Amygdala (tissue), 56 donors: ENCODE data around the gene TSHB.
"Not testable (repeated sequence)": the region's sequence is repeated elsewhere in the genome, so short reads cannot be mapped to it uniquely, and the experiment has no call there.

Source experiments
- DNase-seq, 56 donors: peaks; one replicate each; lab custom pipeline; 2025; lab: John Stamatoyannopoulos, UW

TSHB gene

GRCh38 chr1:115029526-115029925 is at the start of gene TSHB:
TSHB (plus strand) TSS chr1:115029826; CDS start chr1:115033363, 3,537 bp downstream.
- DNase-seq: no peak

- no peak for DNase-seq
These were observed 47.4 kb upstream of the TSHB start for GRCh38 chr1:114982251-114982650.

- no peak for DNase-seq
These were observed 43.3 kb upstream of the TSHB start for GRCh38 chr1:114986286-114986685.

- DNase-seq: no peak
These were observed 41.5 kb upstream of the TSHB start for GRCh38 chr1:114988095-114988494.

- no peak for DNase-seq
These were observed 31.9 kb upstream of the TSHB start for GRCh38 chr1:114997510-114998289.

GRCh38 chr1:115006191-115006590 is 23.4 kb upstream of the TSHB start:
- DNase-seq: no peak

GRCh38 chr1:115012006-115012405 is 17.6 kb upstream of the TSHB start:
- DNase-seq: no peak

- no peak for DNase-seq
These were observed 17.2 kb upstream of the TSHB start for GRCh38 chr1:115012434-115012833.

- no peak for DNase-seq
These were observed 15.8 kb upstream of the TSHB start for GRCh38 chr1:115013792-115014191.

- not testable (repeated sequence) for DNase-seq
These were observed 10.1 kb upstream of the TSHB start for GRCh38 chr1:115019549-115019948.

GRCh38 chr1:115021145-115021544 is 8.5 kb upstream of the TSHB start:
- DNase-seq: no peak

GRCh38 chr1:115023593-115023992 is 6.0 kb upstream of the TSHB start:
- DNase-seq: no peak

- no peak for DNase-seq
These were observed 2.0 kb downstream of the TSHB start for GRCh38 chr1:115031595-115031994.

GRCh38 chr1:115035652-115036051 is 6.0 kb downstream of the TSHB start:
- no peak for DNase-seq

GRCh38 chr1:115036814-115037507 is 7.3 kb downstream of the TSHB start:
- no peak for DNase-seq

GRCh38 chr1:115040501-115040900 is 10.9 kb downstream of the TSHB start:
- DNase-seq: no peak

GRCh38 chr1:115041654-115042053 is 12.0 kb downstream of the TSHB start:
- DNase-seq: no peak

- no peak for DNase-seq
These were observed 17.1 kb downstream of the TSHB start for GRCh38 chr1:115046751-115047150.

GRCh38 chr1:115051850-115052249 is 22.2 kb downstream of the TSHB start:
- DNase-seq: no peak

GRCh38 chr1:115052454-115053083 is 22.9 kb downstream of the TSHB start:
- DNase-seq: peak in 7 of 56 donors; percentile 2 to 65 (median 15)

- peak in 2 of 56 donors; percentile 7 to 17 for DNase-seq
These were observed 26.8 kb downstream of the TSHB start for GRCh38 chr1:115056395-115056798.
